IMR-90 (cell line): ENCODE measurements around the gene EYS. TPM values are rescaled to one million over a fixed set of nuclear protein-coding genes. Genes with fewer than 3 reads are reported as not detected.

Source experiments
- ATAC-seq: fragments of 200-7000 bp; cut with Tn5 transposase; 2 replicates; pipeline ENCODE4 v1.9.1; 2020; ENCODE audit warnings: low read depth, mild to moderate bottlenecking, moderate library complexity
- BruUV-seq: library from RNA; stranded (reverse); fragments of 400-500 nt; replicated peaks from 2 replicates; lab custom pipeline; 2021; lab: Mats Ljungman, UMichigan
- CTCF ChIA-PET: fragments of 300-600 bp; formaldehyde crosslinking; extraction: SDS; loops from one replicate; lab custom pipeline; 2021; ENCODE audit warnings: antibody characterized with exemption; lab: Yijun Ruan, JAX
- POLR2A ChIA-PET: fragments of 300-600 bp; sonication (Branson Sonifier 250); formaldehyde crosslinking; loops from one replicate; lab custom pipeline; 2022; ENCODE audit warnings: antibody characterized with exemption; ENCODE audit not compliant: unreplicated experiment; lab: Charles Lee
- DNase-seq: peaks from one replicate; pipeline ENCODE4 v3.0.0; 2013
- H2AFZ ChIP-seq: replicated peaks from 2 replicates; pipeline ENCODE3; 2013; ENCODE audit warnings: low read length, mild to moderate bottlenecking; ENCODE audit not compliant: poor library complexity
- H2AK5ac ChIP-seq: 2 replicates; pipeline ENCODE4 v1.6.1; 2013; ENCODE audit warnings: low read depth, low read length, inconsistent platforms
- H2AK9ac ChIP-seq: replicated peaks from 2 replicates; pipeline ENCODE3; 2013; ENCODE audit warnings: mild to moderate bottlenecking, low read depth, low read length, moderate library complexity; ENCODE audit not compliant: poor library complexity
- H2BK120ac ChIP-seq: 2 replicates; pipeline ENCODE4 v1.6.1; 2013; ENCODE audit warnings: low read depth, low read length, inconsistent platforms
- H2BK15ac ChIP-seq: 3 replicates; pipeline ENCODE4 v1.6.1; 2013; ENCODE audit warnings: low read depth, low read length, inconsistent platforms
- H2BK20ac ChIP-seq: 2 replicates; pipeline ENCODE4 v1.6.1; 2013; ENCODE audit warnings: low read depth, mild to moderate bottlenecking, inconsistent platforms, low read length, moderate library complexity
- H2BK5ac ChIP-seq: 2 replicates; pipeline ENCODE4 v1.6.1; 2013; ENCODE audit warnings: mild to moderate bottlenecking, low read depth, low read length, inconsistent platforms; ENCODE audit not compliant: poor library complexity, severe bottlenecking
- H3K14ac ChIP-seq: replicated peaks from 2 replicates; pipeline ENCODE4 v1.6.1; 2013; ENCODE audit warnings: low read depth, low read length, inconsistent platforms
- H3K18ac ChIP-seq: 2 replicates; pipeline ENCODE4 v1.6.1; 2013; ENCODE audit warnings: low read depth, low read length, control low read depth
- H3K23ac ChIP-seq: 2 replicates; pipeline ENCODE4 v1.6.1; 2013; ENCODE audit warnings: low read depth, low read length, inconsistent platforms
- H3K27ac ChIP-seq: 2 replicates; pipeline ENCODE4 v1.5.1; 2013; ENCODE audit warnings: mild to moderate bottlenecking, control low read depth, low read length; ENCODE audit not compliant: insufficient read depth
- H3K27me3 ChIP-seq: 2 replicates; pipeline ENCODE4 v1.6.1; 2013; ENCODE audit warnings: low read length; ENCODE audit not compliant: control insufficient read depth, insufficient read depth
- H3K36me3 ChIP-seq: 2 replicates; pipeline ENCODE4 v1.6.1; 2013; ENCODE audit warnings: low read length, mixed read lengths; ENCODE audit not compliant: control insufficient read depth, insufficient read depth
- H3K4ac ChIP-seq: 2 replicates; pipeline ENCODE4 v1.6.1; 2013; ENCODE audit warnings: low read depth, low read length, inconsistent platforms
- H3K4me1 ChIP-seq: 2 replicates; pipeline ENCODE4 v1.6.1; 2013; ENCODE audit warnings: low read length, mixed read lengths; ENCODE audit not compliant: control insufficient read depth, insufficient read depth
- H3K4me2 ChIP-seq: 2 replicates; pipeline ENCODE4 v1.6.1; 2013; ENCODE audit warnings: low read depth, mild to moderate bottlenecking, control low read depth, low read length, moderate library complexity
- H3K4me3 ChIP-seq: 2 replicates; pipeline ENCODE4 v1.5.1; 2013; ENCODE audit warnings: low read depth, mild to moderate bottlenecking, control low read depth, low read length, moderate library complexity; ENCODE audit not compliant: insufficient read depth
- H3K56ac ChIP-seq: 2 replicates; pipeline ENCODE4 v1.6.1; 2013; ENCODE audit warnings: low read length, inconsistent platforms; ENCODE audit not compliant: insufficient read depth; ENCODE audit errors: extremely low read depth
- H3K79me1 ChIP-seq, 2 experiments: 2 replicates each; pipeline ENCODE4 v1.6.1; 2013; ENCODE audit warnings: low read length in 2 of 2, inconsistent platforms in 1 of 2, low read depth in 1 of 2
- H3K9ac ChIP-seq: 2 replicates; pipeline ENCODE4 v1.6.1; 2013; ENCODE audit warnings: low read depth, low read length, control low read depth
- H3K9me1 ChIP-seq: 2 replicates; pipeline ENCODE4 v1.6.1; 2013; ENCODE audit warnings: low read length, inconsistent platforms; ENCODE audit not compliant: insufficient read depth
- H3K9me3 ChIP-seq: 2 replicates; pipeline ENCODE4 v1.6.1; 2013; ENCODE audit warnings: low read length; ENCODE audit not compliant: control insufficient read depth, insufficient read depth
- H4K20me1 ChIP-seq: 2 replicates; pipeline ENCODE4 v1.6.1; 2013; ENCODE audit warnings: low read length, inconsistent platforms; ENCODE audit not compliant: insufficient read depth
- H4K5ac ChIP-seq: 2 replicates; pipeline ENCODE4 v1.6.1; 2013; ENCODE audit warnings: mild to moderate bottlenecking, low read depth, low read length, control low read depth
- H4K8ac ChIP-seq, 2 experiments: 2 replicates each; pipeline ENCODE4 v1.6.1; 2013; ENCODE audit warnings: low read depth in 2 of 2, low read length in 2 of 2, control low read depth in 1 of 2, inconsistent platforms in 1 of 2
- H4K91ac ChIP-seq: 2 replicates; pipeline ENCODE4 v1.6.1; 2013; ENCODE audit warnings: low read depth, low read length, inconsistent platforms; ENCODE audit not compliant: insufficient read depth
- BHLHE40 ChIP-seq: fragments of 150-350 bp; IDR thresholded peaks from 2 replicates; pipeline ENCODE4 v1.6.1; 2016; ENCODE audit warnings: mild to moderate bottlenecking, low read depth, low read length
- CEBPB ChIP-seq: IDR thresholded peaks from 2 replicates; pipeline ENCODE4 v1.6.1; 2012; ENCODE audit warnings: low read depth, low read length, improper control_type of control experiment
- CHD1 ChIP-seq: IDR thresholded peaks from 2 replicates; pipeline ENCODE4 v1.6.1; 2012; ENCODE audit warnings: low read depth, low read length, improper control_type of control experiment
- CTCF ChIP-seq: conservative IDR thresholded peaks from 2 replicates; pipeline ENCODE4 v1.5.1; 2012; ENCODE audit warnings: mild to moderate bottlenecking, low read depth, low read length, improper control_type of control experiment
- FOS ChIP-seq: fragments of 150-350 bp; IDR thresholded peaks from 2 replicates; pipeline ENCODE4 v1.6.1; 2016; ENCODE audit warnings: low read depth, low read length
- MAFK ChIP-seq: IDR thresholded peaks from 2 replicates; pipeline ENCODE4 v1.6.1; 2012; ENCODE audit warnings: low read depth, low read length, improper control_type of control experiment
- MAZ ChIP-seq: IDR thresholded peaks from 2 replicates; pipeline ENCODE4 v1.6.1; 2012; ENCODE audit warnings: low read depth, mild to moderate bottlenecking, low read length, improper control_type of control experiment, moderate library complexity, borderline replicate concordance
- MXI1 ChIP-seq: IDR thresholded peaks from 2 replicates; pipeline ENCODE4 v1.6.1; 2012; ENCODE audit warnings: low read depth, mild to moderate bottlenecking, low read length, moderate library complexity, borderline replicate concordance
- NFE2L2 ChIP-seq: fragments of 150-350 bp; IDR thresholded peaks from 2 replicates; pipeline ENCODE4 v1.6.1; 2016; ENCODE audit warnings: low read depth, mild to moderate bottlenecking, low read length
- POLR2A ChIP-seq: IDR thresholded peaks from 2 replicates; pipeline ENCODE4 v1.6.1; 2012; ENCODE audit warnings: mild to moderate bottlenecking, low read depth, low read length
- RAD21 ChIP-seq: IDR thresholded peaks from 2 replicates; pipeline ENCODE4 v1.6.1; 2012; ENCODE audit warnings: low read length, improper control_type of control experiment
- RCOR1 ChIP-seq: IDR thresholded peaks from 2 replicates; pipeline ENCODE4 v1.6.1; 2012; ENCODE audit warnings: mild to moderate bottlenecking, low read length, improper control_type of control experiment; ENCODE audit not compliant: insufficient replicate concordance
- RFX5 ChIP-seq: IDR thresholded peaks from 2 replicates; pipeline ENCODE4 v1.8.0; 2012; ENCODE audit warnings: low read depth, mild to moderate bottlenecking, low read length, moderate library complexity
- SMC3 ChIP-seq: fragments of 150-350 bp; IDR thresholded peaks from 2 replicates; pipeline ENCODE4 v1.6.1; 2016; ENCODE audit warnings: low read depth, mild to moderate bottlenecking, antibody characterized with exemption, low read length, moderate library complexity
- WGBS, 2 experiments: methylation state at CpG; one replicate each; pipeline versions ENCODE4 v1.1.5 to v1.1.7; 2013; ENCODE audit warnings: missing lambda C conversion rate in 2 of 2; ENCODE audit not compliant: insufficient read length in 1 of 2; ENCODE audit errors: extremely low coverage in 2 of 2; 5-methylcytosine and 5-hydroxymethylcytosine counted together
- dilution Hi-C: fragments of 300-500 bp; cut with HindIII; formaldehyde crosslinking; loops from one replicate; pipeline ENCODE4 v1.14.3; 2018; ENCODE audit warnings: low sequenced_read_pairs; ENCODE audit not compliant: unreplicated experiment
- in situ Hi-C: fragments of 300-500 bp; cut with MboI; formaldehyde crosslinking; loops from 3 replicates; pipeline ENCODE4 v1.14.3; 2019; ENCODE audit warnings: low sequenced_read_pairs, inconsistent platforms, mixed read lengths
- intact Hi-C: fragments of 100-400 bp; cut with micrococcal nuclease; formaldehyde crosslinking; loops from 2 replicates; pipeline ENCODE4 v1.10.0; 2022
- polyA plus RNA-seq, 3 experiments: library from polyadenylated mRNA; depleted of rRNA; stranded (reverse); fragments of >200 nt; gene quantifications; 2 replicates each; pipeline ENCODE4 v1.2.3, GENCODE V29; 2012; ENCODE audit warnings: low replicate concordance in 1 of 3
- total RNA-seq: library from RNA; depleted of rRNA; stranded (reverse); fragments of >200 nt; gene quantifications from 2 replicates; pipeline ENCODE4 v1.2.3, GENCODE V29; 2012
- TF ChIP-seq, protein P1 (sequence below): fragments of 150-350 bp; IDR thresholded peaks from 2 replicates; pipeline ENCODE4 v1.6.1; 2017; ENCODE audit warnings: mild to moderate bottlenecking, antibody characterized with exemption, low read length, low read depth
- TF ChIP-seq, protein P2 (sequence below): fragments of 150-350 bp; IDR thresholded peaks from 2 replicates; pipeline ENCODE4 v1.6.1; 2016; ENCODE audit warnings: low read depth, mild to moderate bottlenecking, low read length, moderate library complexity, borderline replicate concordance

The EYS gene
- total and polyA plus RNA-seq, 2 of the 4 experiments (the other 2 are of a cell fraction): under 0.01 TPM; not detected in 1

DNA sequence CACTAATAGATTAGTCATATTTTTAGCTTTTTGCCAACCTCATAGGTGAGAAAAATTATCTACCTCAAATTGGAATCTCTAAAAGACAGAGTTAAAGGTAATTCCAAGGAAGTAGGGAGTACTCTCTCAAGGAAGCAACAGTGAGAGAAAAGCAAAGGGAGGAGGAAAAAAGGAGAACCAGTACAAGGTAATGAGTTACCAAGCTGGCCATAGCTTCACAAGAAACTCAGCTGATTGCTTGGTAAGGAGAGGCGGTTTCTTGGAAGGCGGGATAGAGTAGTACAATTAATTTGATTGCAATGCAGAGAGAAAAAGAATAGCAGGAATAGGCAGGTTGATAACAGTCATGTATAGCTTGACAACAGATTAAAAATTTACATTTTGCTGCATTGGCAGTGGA lies 1933.8 kb downstream of the EYS start:
- CTCF ChIA-PET: no interaction called here
- no peak overlapping the region for H4K91ac ChIP-seq

More for the DNA sequence above, 1933.8 kb downstream of the EYS start:
- Histone ChIP-seq H3K4ac (no peak overlapping the region), H3K14ac (no peak overlapping the region), H3K4me3 (no peak overlapping the region), H2BK120ac (no peak overlapping the region), H3K23ac (no peak overlapping the region), H2AK5ac (no peak overlapping the region), H3K27me3 (no peaks in the 10 kb centered on the region), H2BK5ac (no peak overlapping the region), H3K9me3 (no peaks in the 10 kb centered on the region), H3K27ac (no peak overlapping the region), H3K9ac (no peak overlapping the region), H2AK9ac (no peak overlapping the region), H4K20me1 (no peaks in the 10 kb centered on the region), H2BK15ac (no peak overlapping the region), H2AFZ (no peak overlapping the region), H3K56ac (no peak overlapping the region), H3K4me2 (no peak overlapping the region), H3K4me1 (no peaks in the 10 kb centered on the region), H3K79me1 (no peaks in the 10 kb centered on the region), H4K8ac (no peak overlapping the region), H3K9me1 (no peaks in the 10 kb centered on the region), H3K36me3 (no peaks in the 10 kb centered on the region), H4K5ac (no peak overlapping the region), H2BK20ac (no peak overlapping the region), H3K18ac (no peak overlapping the region)
- in situ Hi-C loops: no loop called here
- WGBS, 2 experiments: no CpG with 5 or more reads among the region's 2 CpGs
- no peak for DNase-seq
- no peak for ATAC-seq
- dilution Hi-C loops: no loop called here
- POLR2A ChIA-PET: no interaction called here
- TF ChIP-seq CEBPB: no peak
- no peak for TF ChIP-seq CTCF
- TF ChIP-seq FOS: no peak
- no peak for TF ChIP-seq RCOR1
- TF ChIP-seq RFX5: no peak
- no peak for TF ChIP-seq MAZ
- no peak for TF ChIP-seq CHD1
- no peak for TF ChIP-seq NFE2L2
- TF ChIP-seq MXI1: no peak
- TF ChIP-seq SMC3: no peak
- TF ChIP-seq MAFK: no peak
- TF ChIP-seq BHLHE40: no peak
- TF ChIP-seq RAD21: no peak
- TF ChIP-seq, protein P1, sequence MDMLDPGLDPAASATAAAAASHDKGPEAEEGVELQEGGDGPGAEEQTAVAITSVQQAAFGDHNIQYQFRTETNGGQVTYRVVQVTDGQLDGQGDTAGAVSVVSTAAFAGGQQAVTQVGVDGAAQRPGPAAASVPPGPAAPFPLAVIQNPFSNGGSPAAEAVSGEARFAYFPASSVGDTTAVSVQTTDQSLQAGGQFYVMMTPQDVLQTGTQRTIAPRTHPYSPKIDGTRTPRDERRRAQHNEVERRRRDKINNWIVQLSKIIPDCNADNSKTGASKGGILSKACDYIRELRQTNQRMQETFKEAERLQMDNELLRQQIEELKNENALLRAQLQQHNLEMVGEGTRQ: no peak
- TF ChIP-seq POLR2A: no peak
- TF ChIP-seq, protein P2, sequence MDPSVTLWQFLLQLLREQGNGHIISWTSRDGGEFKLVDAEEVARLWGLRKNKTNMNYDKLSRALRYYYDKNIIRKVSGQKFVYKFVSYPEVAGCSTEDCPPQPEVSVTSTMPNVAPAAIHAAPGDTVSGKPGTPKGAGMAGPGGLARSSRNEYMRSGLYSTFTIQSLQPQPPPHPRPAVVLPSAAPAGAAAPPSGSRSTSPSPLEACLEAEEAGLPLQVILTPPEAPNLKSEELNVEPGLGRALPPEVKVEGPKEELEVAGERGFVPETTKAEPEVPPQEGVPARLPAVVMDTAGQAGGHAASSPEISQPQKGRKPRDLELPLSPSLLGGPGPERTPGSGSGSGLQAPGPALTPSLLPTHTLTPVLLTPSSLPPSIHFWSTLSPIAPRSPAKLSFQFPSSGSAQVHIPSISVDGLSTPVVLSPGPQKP: no peak
- intact Hi-C loops: no loop called here
- BruUV-seq: no TSS peak
